CD4-positive, alpha-beta T cell treated with Interleukin-12 subunit alpha and Interleukin-12 subunit beta, for 1 hour (primary cell): Measurements from ENCODE around the gene THUMPD1.
A peak's percentile ranks its signal among the peaks of the same experiment; 100 is the strongest.
"Not testable (repeated sequence)": the region's sequence is repeated elsewhere in the genome, so short reads cannot be mapped to it uniquely, and the experiment has no call there.

Source experiments
- DNase-seq: peaks from one replicate; pipeline ENCODE4 v3.0.0-alpha.2; 2020

Gene THUMPD1, protein sequence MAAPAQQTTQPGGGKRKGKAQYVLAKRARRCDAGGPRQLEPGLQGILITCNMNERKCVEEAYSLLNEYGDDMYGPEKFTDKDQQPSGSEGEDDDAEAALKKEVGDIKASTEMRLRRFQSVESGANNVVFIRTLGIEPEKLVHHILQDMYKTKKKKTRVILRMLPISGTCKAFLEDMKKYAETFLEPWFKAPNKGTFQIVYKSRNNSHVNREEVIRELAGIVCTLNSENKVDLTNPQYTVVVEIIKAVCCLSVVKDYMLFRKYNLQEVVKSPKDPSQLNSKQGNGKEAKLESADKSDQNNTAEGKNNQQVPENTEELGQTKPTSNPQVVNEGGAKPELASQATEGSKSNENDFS

DNA sequence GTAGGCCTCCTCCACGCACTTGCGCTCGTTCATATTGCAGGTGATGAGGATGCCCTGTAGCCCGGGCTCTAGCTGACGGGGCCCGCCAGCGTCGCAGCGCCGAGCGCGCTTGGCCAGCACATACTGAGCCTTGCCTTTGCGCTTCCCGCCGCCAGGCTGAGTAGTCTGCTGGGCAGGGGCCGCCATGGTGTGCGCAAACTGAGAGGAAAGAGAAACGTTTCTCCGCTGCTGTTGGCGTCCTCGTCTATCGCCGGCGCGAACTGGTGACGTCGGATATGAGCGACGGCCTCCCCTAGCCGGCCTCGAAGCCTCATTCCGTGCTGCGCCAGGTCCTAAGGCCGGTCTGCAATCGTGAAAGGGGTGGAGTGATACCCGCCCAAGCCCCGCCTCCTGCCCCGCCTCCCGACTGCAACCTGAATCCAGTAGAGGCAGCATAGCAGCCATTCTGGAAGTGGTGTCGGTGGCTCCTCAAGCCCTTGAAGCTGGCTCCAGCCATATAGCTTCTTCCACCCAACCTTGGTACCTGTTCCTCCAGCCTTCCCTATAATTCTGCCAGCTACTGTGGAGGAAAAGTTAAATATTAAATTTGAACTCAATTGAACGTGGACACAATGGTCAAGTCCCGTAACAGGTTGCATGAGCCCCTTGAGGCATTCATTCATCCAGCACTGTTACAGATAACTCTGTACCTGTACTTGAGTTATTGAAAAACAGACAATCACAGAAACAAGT is at the start of gene THUMPD1:
Gene THUMPD1 (minus strand): TSS at position 265 of the 732 bp plus-strand sequence. CDS start 79 bp downstream, at position 186.
- peak; percentile 98 for DNase-seq

DNA sequence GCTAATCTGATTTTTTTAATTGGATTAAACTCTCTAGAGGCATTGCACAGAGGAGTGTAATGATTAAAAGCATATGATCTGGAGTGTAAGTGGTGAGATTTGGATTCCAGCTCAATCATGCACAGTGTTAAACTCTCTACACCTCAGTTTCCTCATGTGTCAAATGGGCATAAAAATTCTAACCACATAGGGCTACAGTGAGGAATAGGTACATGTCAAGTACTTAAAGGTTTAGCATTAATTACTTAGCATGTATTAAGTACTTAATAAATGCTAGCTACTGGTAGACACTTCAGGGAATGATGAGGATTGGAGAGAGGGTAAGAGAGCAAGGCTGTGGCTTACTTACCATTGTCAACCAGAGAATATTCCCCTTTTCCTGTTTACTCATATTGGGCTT is 47.5 kb upstream of the THUMPD1 start:
- DNase-seq, result no peak

DNA sequence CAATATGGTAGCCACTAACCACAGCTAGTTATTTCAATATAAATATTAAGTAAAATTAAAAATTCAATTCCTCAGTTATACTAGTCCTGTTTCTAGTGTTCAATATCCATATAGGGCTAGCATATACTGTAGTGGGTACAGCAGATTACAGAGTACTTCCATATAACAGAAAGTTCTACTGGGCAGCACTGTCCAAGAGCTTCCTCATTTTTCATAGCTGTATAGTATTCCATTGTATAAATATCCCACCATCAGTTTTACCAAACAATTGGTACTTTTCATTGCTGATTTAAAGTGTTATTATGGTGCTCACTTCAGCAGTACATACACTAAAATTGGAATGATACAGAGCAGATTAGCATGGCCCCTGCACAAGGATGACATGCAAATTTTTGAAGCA is 42.6 kb upstream of the THUMPD1 start:
- no peak for DNase-seq

DNA sequence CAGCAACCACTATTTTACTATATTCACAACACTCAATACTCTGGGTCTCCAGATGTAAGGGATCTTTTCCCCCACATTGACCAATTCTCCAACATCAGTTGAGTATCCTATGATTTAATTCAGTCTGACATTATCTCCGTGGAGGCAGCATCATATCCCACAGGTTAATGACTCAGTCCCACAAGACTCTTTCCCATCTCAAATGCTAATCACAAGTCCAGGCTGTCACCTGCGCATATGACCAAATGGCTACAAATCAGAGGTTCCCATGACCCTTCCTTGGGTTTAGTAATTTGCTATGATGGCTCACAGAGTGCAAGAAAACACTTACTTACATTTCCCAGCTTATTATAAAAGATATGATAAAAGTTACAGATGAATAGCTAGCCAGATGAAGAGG is 40.9 kb upstream of the THUMPD1 start:
- no peak for DNase-seq

DNA sequence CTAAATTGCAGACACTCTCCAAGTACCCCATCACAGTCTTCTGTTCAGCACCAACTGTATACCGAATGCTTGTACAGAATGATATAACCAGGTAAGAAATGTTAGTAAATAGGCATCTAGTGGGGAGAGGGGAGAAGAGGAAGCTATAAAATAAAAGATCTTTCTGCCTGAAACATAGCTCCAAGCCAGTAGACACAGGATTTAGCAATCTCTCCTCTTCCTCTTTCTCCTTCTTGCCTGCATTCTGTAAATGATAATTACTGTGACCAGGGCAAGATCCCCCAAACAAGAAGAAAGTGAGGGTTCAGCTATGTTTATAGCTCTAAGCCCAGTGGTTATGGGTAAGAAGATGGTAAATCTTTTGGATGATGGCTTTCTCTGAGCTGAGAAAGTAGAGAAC is 40.1 kb upstream of the THUMPD1 start:
- no peak for DNase-seq

DNA sequence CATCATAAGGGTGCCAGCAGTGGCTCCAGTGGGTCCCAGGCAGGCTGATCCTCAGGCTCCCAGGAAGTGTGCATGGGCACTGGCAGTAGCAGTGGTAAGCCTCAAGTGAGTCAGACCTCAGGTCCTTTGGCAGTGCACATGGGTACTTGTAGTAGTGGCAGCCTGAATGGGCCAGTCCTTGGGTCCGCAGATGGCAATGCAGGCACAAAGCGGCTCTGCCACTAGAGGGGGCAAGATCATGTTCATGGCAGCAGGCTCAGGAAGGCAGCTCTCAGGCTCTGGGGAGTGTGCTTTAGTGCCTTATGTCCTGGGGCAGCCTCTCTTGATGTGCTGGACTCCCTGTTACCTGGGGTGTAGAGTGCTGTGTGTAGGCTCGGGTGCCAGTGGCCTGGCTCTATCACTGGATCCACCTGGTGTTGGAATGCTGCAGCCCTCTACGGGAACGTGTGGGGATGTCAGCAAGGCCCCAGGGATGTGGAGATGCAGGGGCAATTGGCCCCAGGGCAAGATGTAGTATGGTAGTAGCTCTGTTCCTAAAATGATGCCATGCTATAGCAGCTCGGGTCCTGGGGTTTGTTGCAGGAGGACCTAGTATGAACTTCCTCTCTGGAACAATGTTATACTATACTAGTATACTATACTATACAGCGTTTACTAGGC is 33.2 kb upstream of the THUMPD1 start:
- DNase-seq, result peak; percentile 59

DNA sequence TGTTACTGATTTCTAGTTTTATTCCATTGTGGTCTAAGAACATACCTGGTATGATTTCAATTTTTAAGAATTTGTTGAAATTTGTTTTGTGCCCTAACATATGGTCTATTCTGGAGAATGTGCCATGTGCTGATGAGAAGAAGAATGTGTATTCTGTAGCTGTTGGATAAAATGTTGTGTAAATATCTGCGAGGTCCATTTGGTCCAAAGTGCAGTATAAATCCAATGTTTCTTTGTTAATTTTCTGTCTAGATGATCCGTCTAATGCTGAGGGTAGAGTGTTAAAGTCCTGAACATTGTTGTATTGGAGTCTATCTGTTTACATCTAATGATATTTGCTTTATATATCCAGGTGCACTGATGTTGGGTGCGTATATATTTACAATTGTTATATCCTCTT is 32.1 kb upstream of the THUMPD1 start:
- DNase-seq, result no peak

DNA sequence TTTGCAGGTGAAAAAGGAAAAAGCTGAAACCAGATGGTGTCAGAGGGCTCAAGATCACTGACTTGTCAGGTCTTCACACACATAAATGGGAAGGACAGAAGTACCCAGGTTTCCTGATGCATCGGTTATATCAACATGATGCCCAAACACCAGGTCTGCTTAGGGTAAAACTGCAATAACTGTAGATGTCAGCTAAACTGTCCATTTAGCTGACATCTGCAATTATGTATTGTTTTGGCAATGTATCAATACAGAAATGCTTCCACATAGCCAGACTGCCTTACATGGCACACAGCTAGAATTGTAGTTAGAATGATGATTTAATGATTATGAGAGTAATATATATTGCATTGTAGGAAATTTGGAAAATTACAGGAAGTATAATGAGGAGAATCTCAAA is 27.2 kb upstream of the THUMPD1 start:
- no peak for DNase-seq

DNA sequence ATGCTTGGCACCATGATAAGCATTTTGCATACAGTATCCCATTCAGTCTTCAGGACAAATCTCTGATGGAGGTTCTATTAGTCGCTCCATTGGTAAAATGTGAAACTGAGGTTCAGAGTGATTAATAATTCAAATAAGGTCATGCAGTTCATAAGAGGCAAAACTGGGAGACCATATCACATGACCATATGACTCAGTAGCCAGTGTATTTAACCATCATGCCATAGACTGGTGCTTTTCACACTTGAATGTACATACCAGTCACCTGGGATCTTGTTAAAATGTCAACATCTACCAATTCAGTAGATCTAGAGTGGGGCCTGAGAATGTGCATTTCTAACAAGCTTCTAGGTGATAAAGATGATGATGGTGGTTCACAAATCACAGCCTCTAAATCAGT is 26.5 kb upstream of the THUMPD1 start:
- DNase-seq, result no peak

DNA sequence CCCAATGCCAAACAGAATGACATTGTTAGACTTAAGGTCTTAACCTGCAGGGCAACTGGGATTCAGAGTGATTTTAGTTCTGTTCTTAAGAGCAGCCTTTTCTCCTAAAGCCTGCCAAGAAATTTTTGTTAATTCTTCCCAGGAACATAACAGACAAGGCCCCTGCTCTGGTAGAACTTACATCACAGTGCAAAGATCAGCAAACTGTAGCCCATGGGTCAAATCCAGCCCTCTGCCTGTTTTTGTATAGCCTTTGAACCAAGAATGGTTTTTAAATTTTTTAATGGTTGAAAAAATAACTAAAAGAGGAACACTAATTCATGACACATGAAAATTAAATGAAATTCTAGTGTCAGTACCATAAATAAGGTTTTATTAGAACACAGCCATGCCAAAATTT is 26.0 kb upstream of the THUMPD1 start:
- no peak for DNase-seq

DNA sequence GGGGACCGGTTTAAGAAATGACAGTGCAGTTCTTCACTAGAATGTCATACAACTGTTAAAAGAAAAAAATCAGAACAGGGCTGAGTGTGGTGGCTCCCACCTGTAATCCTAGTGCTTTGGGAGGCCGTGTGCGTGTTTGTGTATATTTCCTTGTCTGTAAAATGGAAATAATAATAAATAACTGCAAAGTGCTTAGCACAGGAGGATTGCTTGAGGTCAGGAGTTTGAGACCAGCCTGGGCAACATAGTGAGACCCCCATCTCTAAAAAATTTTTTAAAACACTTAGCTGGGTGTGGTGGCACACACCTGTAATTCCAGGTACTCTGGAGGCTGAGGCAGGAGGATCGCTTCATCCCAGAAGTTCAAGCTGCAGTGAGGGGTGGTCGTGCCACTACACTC is 24.7 kb upstream of the THUMPD1 start:
- DNase-seq, result no peak

DNA sequence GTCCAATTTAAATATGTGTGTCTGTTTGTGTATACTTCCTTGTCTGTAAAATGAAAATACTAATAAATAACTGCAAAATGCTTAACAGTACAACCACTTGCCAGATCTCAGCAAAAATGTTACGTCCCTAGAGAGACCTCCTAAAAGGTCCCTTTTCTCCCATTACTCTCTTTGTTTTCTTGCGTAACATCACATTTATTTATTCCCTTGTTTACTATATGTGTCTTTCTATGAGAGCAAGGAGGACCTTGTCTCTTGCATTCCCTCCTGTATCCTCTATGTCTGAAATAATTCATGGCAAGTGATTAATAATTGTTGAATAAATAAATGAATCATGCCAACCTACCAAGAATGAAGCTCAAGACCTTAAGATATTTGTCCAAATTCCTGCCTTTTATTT is 24.1 kb upstream of the THUMPD1 start:
- DNase-seq, result no peak

DNA sequence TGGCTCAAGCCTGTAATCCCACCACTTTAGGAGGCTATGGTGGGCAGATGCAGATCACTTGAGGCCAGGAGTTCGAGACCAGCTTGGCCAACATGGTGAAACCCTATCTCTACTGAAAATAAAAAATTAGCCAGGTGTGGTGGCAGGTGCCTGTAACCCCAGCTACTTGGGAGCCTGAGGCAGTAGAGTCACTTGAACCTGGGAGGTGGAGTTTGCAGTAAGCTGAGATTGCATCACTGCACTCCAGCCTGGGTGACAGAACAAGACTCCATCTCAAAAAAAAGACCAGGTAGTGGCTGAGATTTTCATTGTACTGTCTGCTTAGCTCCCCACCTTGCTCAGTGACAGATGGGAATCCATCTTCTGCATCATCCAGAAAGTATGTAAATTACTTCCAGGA is 22.8 kb upstream of the THUMPD1 start:
- not testable (repeated sequence) for DNase-seq

DNA sequence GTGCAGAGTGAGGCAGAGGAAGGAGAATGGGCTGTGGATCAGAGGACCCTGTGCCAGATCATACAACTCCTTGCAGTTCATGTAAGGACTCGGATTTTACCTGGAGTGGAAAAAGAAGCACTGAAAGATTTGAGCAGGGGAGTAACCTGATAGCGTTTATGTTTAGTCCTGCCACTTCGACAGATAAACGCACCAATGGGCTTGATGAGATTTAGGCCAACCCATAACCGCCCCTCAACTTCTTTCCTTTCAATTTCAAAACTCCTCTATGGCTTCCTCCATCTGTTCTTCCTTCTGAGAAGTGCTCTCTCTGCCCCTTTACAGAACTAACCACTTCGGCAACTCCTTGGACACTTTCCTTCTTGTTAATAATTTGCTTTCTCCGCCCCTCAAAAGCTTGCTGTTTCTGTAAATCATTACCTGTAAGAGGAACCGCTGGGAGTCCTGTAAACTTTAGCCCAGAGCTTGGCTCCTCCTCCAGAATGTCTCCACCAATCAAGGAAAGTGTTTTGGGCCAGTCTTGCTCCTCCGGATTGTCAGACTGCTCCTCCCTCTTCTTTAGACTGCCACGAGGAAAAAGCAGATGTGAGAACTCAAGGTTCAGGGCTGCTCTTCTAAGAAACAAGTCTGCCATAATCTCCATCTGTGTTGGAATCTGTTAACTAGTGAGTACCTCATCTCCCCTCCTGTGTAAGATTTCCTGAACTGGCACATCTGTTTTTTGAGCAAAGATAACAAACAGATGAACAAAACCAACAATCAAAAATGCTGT is 22.0 kb upstream of the THUMPD1 start, which contains the start of gene ACSM3:
Gene ACSM3 (plus strand): TSS at position 554 of the 772 bp plus-strand sequence. CDS start 6,021 bp downstream, outside the sequence.
- peak; percentile 85 for DNase-seq

DNA sequence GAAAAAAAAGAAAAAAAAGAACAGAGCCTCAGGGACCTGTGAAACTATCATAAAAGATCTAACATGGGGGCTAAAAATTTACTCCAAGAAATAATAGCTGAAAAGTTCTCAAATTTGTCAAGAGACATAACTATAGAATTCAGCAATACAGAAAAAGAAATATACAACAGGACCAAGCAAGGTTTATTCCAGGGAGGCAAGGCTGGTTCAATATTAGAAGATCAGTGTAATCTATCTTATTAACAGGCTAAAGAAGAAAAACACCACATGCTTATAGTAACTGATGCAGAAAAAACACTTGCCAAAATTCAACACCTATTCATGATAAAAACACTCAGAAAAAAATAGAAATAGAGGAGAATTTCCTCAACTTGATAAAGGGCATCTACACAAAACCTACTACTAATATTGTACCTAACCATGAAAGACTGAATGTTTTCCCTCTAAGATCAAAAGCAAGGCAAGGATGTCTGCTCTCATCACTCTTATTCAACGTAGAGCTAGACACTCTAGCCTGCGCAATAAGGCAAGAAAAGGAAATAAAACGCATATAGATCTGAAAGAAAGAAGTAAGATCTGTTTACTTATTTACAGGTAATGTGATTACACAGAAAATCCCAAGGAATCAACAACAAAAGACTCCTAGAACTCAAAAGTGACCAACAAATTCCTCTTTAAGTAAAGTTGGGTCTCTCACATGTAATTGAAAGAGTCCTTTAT is 20.9 kb upstream of the THUMPD1 start:
- no peak for DNase-seq

DNA sequence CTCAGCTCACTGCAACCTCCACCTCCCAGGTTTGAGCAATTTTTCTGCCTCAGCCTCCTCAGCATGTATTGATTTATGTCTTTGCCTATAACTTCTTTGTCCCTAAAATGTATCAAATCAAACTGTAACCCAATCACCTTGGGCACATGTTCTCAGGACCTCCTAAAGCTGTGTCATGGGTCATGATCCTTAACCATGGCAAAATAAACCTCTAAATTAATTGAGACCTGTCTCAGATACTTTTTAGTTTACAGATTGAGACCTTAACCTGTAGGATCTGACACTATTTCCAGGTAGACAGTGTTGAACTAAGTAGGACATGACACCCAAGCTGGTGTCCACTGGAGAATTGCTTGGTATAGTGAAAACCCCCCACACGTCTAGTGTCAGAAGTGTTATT is 19.6 kb upstream of the THUMPD1 start:
- DNase-seq, result no peak

DNA sequence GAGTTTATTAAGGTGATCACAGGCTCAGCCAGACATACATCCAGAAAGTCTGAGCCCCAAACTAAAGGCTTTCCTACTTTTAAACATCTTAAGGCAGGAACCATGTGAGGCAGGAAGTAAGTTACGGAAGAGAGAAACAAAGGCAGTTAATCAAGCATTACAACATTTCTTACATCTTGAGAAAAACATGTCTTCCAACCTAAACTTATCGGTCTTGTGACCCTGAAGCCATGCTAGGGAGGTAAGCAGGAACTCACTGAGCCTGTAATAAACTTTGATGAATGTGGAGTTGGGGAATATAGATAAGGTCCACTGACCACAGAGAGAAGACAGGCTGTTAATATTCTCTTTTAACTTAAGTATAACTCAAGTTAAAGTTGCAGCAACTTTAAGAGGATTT is 18.7 kb upstream of the THUMPD1 start:
- no peak for DNase-seq

DNA sequence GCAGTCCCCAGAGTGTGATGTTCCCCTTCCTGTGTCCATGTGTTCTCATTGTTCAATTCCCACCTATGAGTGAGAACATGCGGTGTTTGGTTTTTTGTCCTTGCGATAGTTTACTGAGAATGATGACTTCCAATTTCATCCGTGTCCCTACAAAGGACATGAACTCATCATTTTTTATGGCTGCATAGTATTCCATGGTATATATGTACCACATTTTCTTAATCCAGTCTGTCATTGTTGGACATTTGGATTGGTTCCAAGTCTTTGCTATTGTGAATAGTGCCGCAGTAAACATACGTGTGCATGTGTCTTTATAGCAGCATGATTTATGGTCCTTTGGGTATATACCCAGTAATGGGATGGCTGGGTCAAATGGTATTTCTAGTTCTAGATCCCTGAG is 14.2 kb upstream of the THUMPD1 start:
- not testable (repeated sequence) for DNase-seq

DNA sequence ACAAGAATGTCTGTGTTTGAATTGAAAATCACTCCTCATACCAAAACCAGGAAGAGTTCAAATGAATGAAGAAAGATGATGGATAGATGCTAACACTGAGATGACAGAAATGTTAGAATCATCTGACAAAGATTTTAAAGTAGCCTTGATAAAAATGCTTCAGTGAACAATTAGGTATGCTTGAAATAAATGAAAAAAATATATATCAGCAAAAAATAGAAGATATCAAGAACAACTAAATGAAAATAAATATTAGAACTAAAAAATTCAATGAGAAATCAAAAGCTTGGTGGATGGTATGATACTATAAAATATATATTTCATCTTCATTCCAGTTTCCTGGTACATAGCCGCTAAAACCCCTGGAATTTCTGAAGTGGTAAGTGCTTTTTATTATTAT is 13.6 kb upstream of the THUMPD1 start:
- DNase-seq, result no peak

DNA sequence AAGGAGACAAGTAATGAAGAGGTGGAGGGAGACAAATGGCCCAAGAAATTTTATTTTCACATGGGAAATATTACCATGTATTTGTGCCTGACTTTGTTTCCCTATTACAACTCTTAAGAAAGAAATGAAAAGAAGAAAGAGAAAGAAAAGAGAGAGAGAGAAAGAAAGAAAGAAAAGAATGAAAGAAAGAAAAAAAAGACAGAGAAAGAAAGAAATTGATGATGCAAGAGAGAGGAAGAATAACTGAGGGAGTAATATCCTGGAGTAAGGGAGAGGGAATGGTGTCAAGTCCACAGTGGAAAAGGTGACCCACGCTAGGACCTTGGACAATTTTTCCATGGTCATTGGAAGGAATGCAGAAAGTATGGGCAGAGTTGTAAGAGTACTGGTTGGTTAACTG is 12.1 kb upstream of the THUMPD1 start:
- no peak for DNase-seq

DNA sequence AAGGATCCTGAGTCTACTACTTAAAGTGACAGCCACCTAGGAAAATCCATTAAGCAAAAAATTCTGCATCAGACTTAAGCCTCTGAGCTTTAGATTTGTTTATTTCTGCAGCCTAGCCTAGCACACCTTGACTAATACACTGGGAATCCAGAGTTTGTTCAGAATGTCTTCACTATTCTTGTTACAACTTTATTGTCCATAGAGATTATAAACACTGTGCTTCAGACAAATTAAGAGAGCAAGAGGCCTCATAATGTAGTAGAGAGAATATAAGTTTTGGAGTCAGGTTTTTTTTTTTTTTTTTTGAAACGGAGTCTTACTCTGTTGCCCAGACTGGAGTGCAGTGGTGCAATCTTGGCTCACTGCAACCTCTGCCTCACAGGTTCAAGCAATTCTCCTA is 8.9 kb upstream of the THUMPD1 start:
- DNase-seq, result no peak

DNA sequence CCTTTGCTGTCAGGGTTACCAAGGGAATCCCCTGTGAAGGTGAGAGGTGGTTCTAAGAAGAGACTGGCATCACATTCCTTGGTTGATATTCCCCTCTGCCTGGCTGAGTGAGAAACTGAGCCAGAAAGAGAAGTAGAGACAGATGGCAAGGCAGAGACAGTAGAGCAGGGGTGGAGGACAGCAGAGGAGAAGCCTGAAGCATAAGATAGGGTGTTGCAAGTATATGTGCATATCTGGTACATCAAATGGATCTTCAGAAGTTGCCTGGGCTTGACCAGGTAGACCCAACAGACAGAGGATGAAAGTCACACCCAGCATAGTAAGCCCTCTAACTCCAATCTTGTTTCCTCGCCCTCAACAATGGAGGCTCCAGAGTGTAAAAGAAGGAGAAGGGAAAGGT is 7.9 kb upstream of the THUMPD1 start:
- no peak for DNase-seq
